Activated CD8-positive, alpha-beta memory T cell treated with anti-CD3 and anti-CD28 coated beads for 48 hours (primary cell): ENCODE measurements around the gene FYN.

Experiments
- DNase-seq, 3 experiments: peaks; one replicate each; pipeline ENCODE4 v3.0.0-alpha.2; 2020; ENCODE audit warnings: low read depth in 2 of 3, low spot score in 2 of 3

The FYN gene

DNA sequence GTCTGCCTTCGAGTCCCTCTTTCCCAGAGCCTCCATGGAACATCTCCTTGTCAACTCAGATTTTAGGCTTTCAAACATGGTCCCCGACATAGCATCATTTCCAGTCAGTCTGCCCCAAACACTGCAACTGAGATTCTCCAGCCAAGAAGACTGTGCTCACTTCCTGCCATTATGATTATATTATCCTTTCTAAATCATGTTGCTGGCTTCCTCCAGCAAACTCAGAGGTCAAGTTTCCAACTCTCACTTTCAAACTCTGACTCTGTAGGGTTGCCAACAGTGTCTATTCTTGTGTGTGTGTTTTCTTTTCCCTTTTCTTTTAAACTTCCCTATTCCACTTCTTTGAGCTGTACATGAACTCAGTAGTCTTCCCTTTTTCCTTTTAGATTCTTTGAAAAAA is 206.4 kb downstream of the FYN start:
- DNase-seq = no peak

- DNase-seq = no peak
These were observed 208.7 kb downstream of the FYN start for GRCh38 chr6:111664565-111665030.

GRCh38 chr6:111663692-111664564 is 209.3 kb downstream of the FYN start:
- no peak for DNase-seq

- no peak for DNase-seq
These were observed 210.3 kb downstream of the FYN start for GRCh38 chr6:111662794-111663593.

DNA sequence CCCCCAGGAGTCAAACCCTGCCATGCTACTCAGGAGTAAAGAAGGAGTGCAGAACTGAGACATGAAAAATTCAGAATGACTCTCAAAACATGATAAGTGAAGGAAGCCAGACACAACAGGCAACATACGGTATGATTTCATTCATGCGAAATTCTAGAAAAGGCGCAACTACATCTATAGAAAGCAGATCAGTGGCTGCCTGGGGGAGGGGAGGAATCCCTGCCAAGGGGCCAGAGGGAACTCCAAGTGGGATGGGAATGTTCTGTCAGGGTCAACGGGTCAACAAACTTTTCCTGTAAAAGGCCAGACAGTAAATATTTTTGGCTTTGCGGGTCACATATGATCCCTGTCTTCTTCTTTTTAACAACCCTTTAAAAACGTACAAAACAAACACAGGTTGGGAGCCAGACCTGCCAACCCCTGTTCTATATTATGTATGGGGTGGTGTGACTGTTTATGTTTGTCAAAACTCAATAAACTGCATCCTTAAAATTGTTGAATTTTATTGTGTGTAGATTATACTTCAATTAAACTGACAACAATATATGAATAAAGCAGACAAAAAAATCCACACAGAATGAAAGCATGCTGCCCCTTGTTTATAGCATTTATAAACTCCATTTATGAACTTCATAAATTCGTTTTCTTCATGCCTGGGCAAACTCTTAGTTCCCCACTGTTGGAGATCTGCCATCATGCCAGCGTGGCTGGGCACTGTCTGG is 211.0 kb downstream of the FYN start:
- no peak for DNase-seq

DNA sequence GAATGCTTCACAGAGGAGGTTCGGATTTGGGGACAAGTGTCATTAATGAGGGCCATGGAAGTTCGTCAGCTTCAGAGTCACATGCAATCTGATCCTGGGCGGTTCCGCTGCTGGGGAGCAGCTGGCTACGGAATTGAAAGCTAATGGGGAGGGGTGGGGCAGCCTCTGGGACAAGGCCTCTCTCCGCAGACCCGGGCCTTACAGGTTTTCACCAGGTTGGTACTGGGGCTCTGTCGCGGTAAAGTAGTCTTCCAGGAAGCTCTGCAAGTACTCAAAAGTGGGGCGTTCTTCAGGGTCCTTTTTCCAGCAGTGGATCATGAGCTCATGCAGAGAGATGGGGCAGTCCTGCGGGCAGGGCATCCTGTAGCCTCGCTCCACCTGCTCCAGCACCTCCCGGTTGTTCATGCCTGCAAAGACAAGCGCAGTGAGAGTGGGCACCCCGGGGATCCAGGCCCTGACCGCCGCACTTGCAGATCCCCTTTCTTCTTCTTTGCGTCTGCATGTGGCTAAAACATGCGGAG is 211.7 kb downstream of the FYN start:
- DNase-seq = no peak

DNA sequence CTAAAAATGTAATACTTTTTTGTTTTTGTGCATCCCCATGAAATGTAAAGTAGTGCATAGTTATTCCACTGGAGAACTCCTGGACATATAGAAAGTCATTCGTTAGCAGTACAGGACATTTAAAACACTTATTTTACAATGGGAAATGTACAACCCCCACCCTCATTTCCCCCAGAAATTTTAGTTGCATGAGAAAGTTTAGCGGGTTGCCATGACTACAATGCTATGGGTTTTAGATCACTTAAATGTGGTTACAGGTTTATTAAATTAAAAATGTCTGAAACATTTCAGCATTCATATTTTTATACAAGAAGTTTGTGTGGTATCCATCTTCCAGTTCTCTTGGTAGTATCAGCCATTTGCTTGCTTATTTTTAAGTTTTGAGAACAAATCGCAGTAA is 212.7 kb downstream of the FYN start:
- no peak for DNase-seq

GRCh38 chr6:111658462-111659154 is 214.6 kb downstream of the FYN start:
- DNase-seq = no peak

DNA sequence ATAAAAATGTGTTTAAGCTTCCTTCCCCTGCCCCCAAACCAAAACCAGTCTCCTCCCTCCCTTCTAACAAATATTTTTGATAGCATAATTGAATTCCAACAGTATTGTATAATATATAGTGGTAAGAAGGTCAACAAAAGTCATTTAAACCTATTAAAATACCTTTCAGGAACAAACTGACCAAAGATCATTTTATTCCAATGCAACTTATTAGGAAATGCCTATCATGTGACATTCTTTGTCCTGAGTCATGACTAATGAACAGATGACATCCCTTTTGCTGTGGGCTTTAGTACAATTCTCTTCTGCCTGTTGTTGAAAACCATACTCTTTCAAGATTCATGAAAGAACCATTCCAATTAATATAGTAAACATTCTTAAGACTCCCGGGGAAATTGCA is 216.1 kb downstream of the FYN start:
- no peak for DNase-seq

GRCh38 chr6:111653979-111654378 is 219.3 kb downstream of the FYN start:
- DNase-seq = no peak

DNA sequence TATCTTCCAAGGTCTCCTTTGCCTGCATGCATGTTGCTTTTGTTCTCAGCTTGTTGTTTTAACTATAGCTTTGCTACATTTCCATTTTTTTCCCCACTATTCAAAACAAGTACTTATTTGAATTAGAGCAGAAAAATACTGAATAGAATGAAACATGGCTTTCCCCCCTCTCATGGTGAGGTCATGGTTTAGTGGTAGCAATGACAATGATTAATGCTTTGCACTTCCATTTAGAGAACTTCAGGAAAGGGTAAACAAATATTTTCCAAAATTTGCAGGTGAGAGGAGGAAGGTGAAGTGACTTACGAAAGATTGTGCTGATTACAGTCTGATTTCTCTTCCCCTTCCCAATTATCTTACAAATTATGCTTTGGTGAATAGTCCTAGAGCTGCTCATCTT is 219.8 kb downstream of the FYN start:
- no peak for DNase-seq

DNA sequence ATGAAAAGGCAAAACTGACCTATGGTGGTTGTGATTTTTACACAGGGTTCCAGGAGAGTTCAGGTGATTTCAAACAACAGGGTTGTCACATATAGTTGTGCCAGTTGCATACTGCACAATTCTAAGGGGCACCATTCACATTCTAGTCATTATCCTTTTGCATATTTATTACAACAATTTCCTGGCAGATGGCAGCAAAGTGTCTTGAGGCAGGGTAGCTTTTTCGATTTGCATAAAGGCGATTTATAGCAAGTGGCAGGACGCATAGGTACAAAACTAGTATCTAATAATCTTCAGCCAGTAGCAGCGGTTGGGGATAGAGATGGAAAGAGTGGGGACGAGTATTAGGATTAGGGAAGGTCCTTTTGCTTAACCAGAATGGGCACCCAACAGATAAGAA is 221.1 kb downstream of the FYN start:
- no peak for DNase-seq

DNA sequence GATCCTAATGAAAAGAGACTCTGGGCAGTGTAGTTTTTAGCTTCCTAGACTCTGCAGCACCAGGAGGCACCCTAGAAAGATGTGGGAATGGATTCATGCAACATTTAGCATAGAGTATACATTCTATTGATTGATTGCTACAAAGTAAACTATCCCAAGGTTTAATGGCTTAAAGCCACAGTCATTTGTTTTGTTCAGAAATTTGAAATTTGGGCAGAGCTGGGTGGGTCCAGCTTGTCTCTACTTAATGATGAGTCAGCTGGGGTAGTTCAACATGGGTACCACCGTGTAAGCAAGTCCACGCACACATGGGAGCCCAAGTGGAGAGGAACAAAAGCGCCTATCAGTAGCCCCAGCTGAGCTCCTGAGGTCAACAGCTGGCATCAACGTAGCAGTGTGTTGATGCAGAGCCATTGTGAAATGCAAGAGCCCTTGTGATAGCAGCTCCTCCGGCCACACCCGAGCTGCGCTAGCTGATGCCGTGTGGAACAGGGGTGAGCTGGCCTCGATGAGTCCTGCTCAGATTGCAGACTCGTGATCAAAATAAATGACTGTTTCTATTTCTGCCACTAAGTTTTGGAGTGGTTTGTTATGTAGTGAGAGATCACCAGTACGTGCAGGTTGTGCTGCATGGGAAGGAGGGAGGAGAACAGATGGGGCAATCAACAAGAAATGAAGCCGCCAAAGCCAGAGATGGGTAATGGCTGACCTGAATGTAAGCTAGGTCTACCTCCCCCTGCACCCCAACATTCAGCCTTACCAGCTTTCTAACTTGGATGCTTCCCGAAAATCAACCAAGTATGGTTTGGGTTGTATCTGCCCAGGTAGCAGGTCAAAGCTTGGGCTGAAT is 221.8 kb downstream of the FYN start:
- DNase-seq = no peak

DNA sequence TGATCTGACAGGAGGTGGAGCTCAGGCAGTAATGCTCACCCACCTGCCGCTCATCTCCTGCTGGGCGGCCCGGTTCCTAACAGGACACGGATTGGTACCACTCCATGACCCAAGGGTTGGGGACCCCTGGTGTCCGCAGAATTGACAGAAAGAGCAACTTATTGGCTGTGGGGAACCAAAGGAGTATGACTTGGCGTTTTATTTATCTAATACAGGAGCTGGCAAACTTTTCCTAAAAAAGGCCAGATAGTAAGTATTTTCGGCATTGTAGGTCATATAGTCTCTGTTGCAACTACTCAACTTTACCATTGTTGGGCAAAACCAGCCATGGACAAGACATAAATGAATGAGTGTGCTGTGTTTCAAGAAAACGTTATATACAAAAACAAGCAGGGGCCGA is 223.2 kb downstream of the FYN start:
- no peak for DNase-seq

- DNase-seq = no peak
These were observed 225.2 kb downstream of the FYN start for GRCh38 chr6:111648100-111648499.

DNA sequence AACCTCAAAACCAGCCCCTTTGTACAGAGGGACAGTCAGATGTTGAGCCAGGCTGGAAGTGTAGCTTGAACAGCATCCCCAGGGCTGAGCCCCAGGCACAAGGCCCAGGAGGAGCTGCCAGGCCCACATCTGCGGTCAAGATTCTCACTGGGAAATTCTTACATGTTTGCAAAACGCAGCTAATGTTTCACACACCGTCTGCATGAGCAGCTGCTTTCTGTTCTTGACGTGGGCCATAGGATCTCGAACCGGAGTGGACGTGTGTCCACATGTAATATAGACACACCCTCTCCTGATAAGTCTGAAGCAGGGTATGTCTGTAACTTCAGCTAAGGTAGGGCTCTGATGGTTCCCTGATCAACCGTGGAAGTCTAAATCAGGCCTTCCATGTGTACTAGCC is 226.3 kb downstream of the FYN start:
- DNase-seq = no peak

DNA sequence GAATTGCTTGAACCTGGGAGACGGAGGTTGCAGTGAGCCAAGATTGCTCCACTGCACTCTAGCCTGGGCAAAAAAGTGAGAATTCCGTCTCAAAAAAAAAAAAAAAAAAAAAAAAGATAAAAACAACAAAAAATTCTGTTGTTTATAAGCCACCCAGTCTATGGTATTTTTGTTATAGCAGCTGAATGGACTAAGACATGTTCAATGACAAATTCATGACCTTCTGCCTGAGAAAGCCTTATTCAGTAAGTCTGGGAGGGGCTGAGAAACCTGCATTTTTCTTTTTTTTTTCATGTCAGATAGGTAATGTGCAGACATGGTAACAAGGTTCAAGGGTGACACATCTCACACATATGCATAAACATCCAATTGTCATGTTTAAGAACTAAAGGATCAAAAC is 227.2 kb downstream of the FYN start:
- DNase-seq = no peak

DNA sequence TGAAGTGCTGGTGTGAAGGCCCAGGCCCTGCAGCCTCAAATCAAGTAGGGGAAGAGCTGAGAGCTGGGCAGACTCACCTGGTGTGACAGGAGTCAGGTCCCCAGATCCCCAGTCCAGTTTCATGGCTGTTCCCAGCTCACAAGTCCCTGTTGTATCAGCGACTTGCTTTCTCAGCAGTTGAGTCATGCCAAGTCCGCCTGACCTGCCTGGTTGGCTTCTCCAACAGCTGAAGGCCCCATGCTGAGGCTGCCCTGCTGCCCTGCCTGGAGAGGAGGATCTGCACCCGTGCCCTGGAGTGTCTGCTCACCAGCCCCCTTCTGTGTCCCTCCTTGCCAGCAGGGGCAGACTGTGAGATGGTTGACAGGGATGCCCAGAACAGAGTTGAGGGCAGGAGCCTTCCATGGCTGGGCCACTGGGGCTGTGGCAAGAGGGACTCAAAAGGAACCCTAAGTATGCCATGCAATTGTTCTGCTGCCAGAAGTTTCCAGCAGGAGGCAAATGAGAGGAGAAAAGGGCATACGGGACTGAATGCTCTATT is 228.3 kb downstream of the FYN start:
- DNase-seq = no peak

DNA sequence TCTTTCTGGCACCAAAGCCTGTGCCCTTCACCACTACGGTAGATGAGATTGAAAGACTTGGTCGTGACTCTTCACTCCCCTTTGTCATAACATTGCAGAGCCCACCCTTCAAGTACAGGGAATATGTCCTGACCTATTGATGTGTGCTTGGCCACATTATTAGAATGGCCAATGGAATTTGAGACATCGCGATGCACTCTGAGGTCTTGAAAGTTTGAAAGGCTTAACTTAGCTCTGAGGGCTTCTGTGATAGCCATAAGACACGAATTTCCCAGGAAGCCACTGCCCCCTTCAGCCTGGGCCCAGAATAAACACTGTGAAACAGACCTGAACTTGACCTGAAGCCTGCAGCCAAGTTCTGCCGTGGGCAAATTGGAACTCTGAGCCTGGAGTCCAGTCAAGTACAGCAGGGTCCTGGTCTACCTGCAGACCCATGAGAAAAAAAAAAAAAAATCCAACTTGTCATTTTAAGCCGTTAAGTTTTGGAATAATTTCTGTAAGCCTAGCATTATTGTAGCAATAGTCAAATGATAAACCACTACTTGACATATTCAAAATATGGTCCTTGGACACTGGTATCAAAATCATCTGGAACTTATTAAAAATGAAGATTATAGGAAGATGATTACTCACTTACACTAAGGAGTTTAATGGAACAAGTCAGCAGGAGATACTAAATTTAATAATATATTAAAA is 230.6 kb downstream of the FYN start:
- DNase-seq = no peak
